ENCODE results near the gene HVCN1.

- TF ChIP-seq, protein P1, sequence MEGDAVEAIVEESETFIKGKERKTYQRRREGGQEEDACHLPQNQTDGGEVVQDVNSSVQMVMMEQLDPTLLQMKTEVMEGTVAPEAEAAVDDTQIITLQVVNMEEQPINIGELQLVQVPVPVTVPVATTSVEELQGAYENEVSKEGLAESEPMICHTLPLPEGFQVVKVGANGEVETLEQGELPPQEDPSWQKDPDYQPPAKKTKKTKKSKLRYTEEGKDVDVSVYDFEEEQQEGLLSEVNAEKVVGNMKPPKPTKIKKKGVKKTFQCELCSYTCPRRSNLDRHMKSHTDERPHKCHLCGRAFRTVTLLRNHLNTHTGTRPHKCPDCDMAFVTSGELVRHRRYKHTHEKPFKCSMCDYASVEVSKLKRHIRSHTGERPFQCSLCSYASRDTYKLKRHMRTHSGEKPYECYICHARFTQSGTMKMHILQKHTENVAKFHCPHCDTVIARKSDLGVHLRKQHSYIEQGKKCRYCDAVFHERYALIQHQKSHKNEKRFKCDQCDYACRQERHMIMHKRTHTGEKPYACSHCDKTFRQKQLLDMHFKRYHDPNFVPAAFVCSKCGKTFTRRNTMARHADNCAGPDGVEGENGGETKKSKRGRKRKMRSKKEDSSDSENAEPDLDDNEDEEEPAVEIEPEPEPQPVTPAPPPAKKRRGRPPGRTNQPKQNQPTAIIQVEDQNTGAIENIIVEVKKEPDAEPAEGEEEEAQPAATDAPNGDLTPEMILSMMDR (conservative IDR thresholded peaks at IDR 0.05; ENCODE audit: low read depth, low read length), result no peak
- TF ChIP-seq EZH2 (IDR thresholded peaks at IDR 0.05; ENCODE audit: low read length, unreplicated experiment), result no peak
Measured at GRCh38 chr12:110680032-110680431, 8.9 kb downstream of the HVCN1 start.
